Esophagus squamous epithelium (tissue), 5 donors: Measurements from ENCODE around the gene TRMT10B. TPM values are rescaled to one million over a fixed set of nuclear protein-coding genes. Genes with fewer than 3 reads are reported as not detected.
A peak's percentile ranks its signal among the peaks of the same experiment; 100 is the strongest.

Source experiments
- DNase-seq: peaks from one replicate; lab custom pipeline; 2025; lab: John Stamatoyannopoulos, UW
- H3K27ac ChIP-seq, 4 donors: fragments of 200-600 bp; sonication (generic); one replicate each; pipeline ENCODE4 v1.5.1; 2016 to 2019; ENCODE audit warnings: mild to moderate bottlenecking in 1 of 4
- H3K27me3 ChIP-seq, 4 donors: fragments of 200-600 bp; sonication (generic); 1 replicate in 3 of 4; 2 replicates in 1 of 4; pipeline versions ENCODE4 v1.5.1 to v1.6.0; 2017 to 2021; ENCODE audit warnings: antibody characterized with exemption in 1 of 4
- H3K36me3 ChIP-seq, 3 donors: fragments of 200-600 bp; sonication (generic); one replicate each; pipeline ENCODE4 v1.5.1; 2016 to 2019
- H3K4me1 ChIP-seq, 3 donors: fragments of 200-600 bp; sonication (generic); one replicate each; pipeline ENCODE4 v1.5.1; 2017 to 2019
- H3K4me3 ChIP-seq, 4 donors: fragments of 200-600 bp; sonication (generic); 1 replicate in 3 of 4; 2 replicates in 1 of 4; pipeline ENCODE4 v1.5.1; 2016 to 2019; ENCODE audit warnings: mild to moderate bottlenecking in 2 of 4, moderate library complexity in 1 of 4
- H3K9me3 ChIP-seq, 3 donors: fragments of 200-600 bp; sonication (generic); one replicate each; pipeline ENCODE4 v1.5.1; 2016 to 2019
- CTCF ChIP-seq, 6 experiments: fragments of 450-650 bp in 4 of 6; fragments of 200-600 bp in 2 of 6; sonication (generic) in 2 of 6; IDR thresholded peaks; one replicate each; pipeline ENCODE4 v1.5.1; 2016 to 2019; ENCODE audit warnings: antibody characterized with exemption in 6 of 6, mild to moderate bottlenecking in 4 of 6, moderate library complexity in 4 of 6
- POLR2A ChIP-seq, 4 donors: fragments of 450-650 bp; IDR thresholded peaks; one replicate each; pipeline ENCODE4 v1.6.1; 2017; ENCODE audit warnings: antibody characterized with exemption in 4 of 4, mild to moderate bottlenecking in 4 of 4, moderate library complexity in 3 of 4
- WGBS, 2 donors: methylation state at CpG; one replicate each; pipeline ENCODE4 v1.1.5; 2018; 5-methylcytosine and 5-hydroxymethylcytosine counted together
- intact Hi-C: fragments of 100-400 bp; cut with DNase I; formaldehyde crosslinking; loops from one replicate; pipeline ENCODE4 v1.15.0; 2022
- total RNA-seq, 4 donors: library from RNA; depleted of rRNA; stranded (reverse); fragments of >200 nt; gene quantifications; one replicate each; pipeline ENCODE4 v1.1.0, GENCODE V29; 2016
- donor health status: DM: yes; HTN: yes; CAD: no.

TRMT10B gene
- total RNA-seq, 4 donors from 2014 or later = 2.1 to 6.5 (median 3.0) TPM

GRCh38 chr9:37784616-37785483 lies 31.2 kb downstream of the TRMT10B start, which contains the start of gene EXOSC3:
Gene EXOSC3 (minus strand): TSS chr9:37785064. CDS start chr9:37785044, 20 bp downstream.
- H3K27me3 ChIP-seq = peaks cover 0 to 3% (median 0%) of the 10 kb centered on the region in 4 donors
- peaks cover 0 to 38% (median 0%) of the 10 kb centered on the region in 3 donors for H3K36me3 ChIP-seq
- TF ChIP-seq CTCF (IDR thresholded peaks at IDR 0.05) (peak in 2 of 6 experiments; percentile 23 to 24), POLR2A (IDR thresholded peaks at IDR 0.05) (peak in 2 of 4 donors; percentile 56 to 61)
- H3K9me3 ChIP-seq = no peaks in the 10 kb centered on the region
- peak within 1 kb of the TSS; percentile 72 to 95 (median 90) for H3K4me3 ChIP-seq
- intact Hi-C loops = no loop called here
- peak; percentile 45 for DNase-seq
- 0 to 10% methylated on average over 11 of the region's 73 CpGs for WGBS, 2 donors
- H3K4me1 ChIP-seq = peaks cover 3 to 32% (median 18%) of the 10 kb centered on the region in 3 donors
- peak within 1 kb of the TSS; percentile 79 to 88 (median 86) for H3K27ac ChIP-seq

GRCh38 chr9:37787059-37787458 lies 33.5 kb downstream of the TRMT10B start:
- Histone ChIP-seq H3K36me3 (peaks cover 0 to 26% (median 0%) of the 10 kb centered on the region in 3 donors), H3K4me3 (no peak overlapping the region), H3K27ac (no peak overlapping the region), H3K27me3 (peaks cover 0 to 3% (median 0%) of the 10 kb centered on the region in 4 donors), H3K9me3 (no peaks in the 10 kb centered on the region), H3K4me1 (peaks cover 3 to 31% (median 18%) of the 10 kb centered on the region in 3 donors)
- TF ChIP-seq POLR2A (IDR thresholded peaks at IDR 0.05) (no peak), CTCF (IDR thresholded peaks at IDR 0.05) (no peak)
- no peak for DNase-seq
- intact Hi-C loops = no loop called here
- WGBS, 2 donors = no CpG with 5 or more reads among the region's 45 CpGs

GRCh38 chr9:37788332-37788731 lies 34.7 kb downstream of the TRMT10B start:
- 70 to 84% methylated on average over 6 of the region's 6 CpGs for WGBS, 2 donors
- no peak for DNase-seq
- H3K4me1 ChIP-seq = peaks cover 3 to 18% (median 10%) of the 10 kb centered on the region in 3 donors
- H3K27me3 ChIP-seq = peaks cover 0 to 3% (median 0%) of the 10 kb centered on the region in 4 donors
- intact Hi-C loops = no loop called here
- H3K36me3 ChIP-seq = peaks cover 0 to 13% (median 0%) of the 10 kb centered on the region in 3 donors
- H3K27ac ChIP-seq = no peak overlapping the region
- H3K9me3 ChIP-seq = no peaks in the 10 kb centered on the region
- TF ChIP-seq CTCF (IDR thresholded peaks at IDR 0.05) = no peak
- TF ChIP-seq POLR2A (IDR thresholded peaks at IDR 0.05) = no peak
- no peak overlapping the region for H3K4me3 ChIP-seq

- WGBS, 2 donors = 92 to 100% methylated on average over 2 of the region's 2 CpGs
- DNase-seq = no peak
- Histone ChIP-seq H3K4me3 (no peak overlapping the region), H3K36me3 (peaks cover 0 to 10% (median 0%) of the 10 kb centered on the region in 3 donors), H3K27ac (no peak overlapping the region), H3K9me3 (no peaks in the 10 kb centered on the region), H3K27me3 (peaks cover 0 to 3% (median 0%) of the 10 kb centered on the region in 4 donors), H3K4me1 (peaks cover 0 to 7% (median 0%) of the 10 kb centered on the region in 3 donors)
- intact Hi-C loops = no loop called here
- TF ChIP-seq POLR2A (IDR thresholded peaks at IDR 0.05) (no peak), CTCF (IDR thresholded peaks at IDR 0.05) (no peak)
Measured at GRCh38 chr9:37790096-37790495, 36.5 kb downstream of the TRMT10B start.

- peaks cover 0 to 2% (median 0%) of the 10 kb centered on the region in 4 donors for H3K27me3 ChIP-seq
- no peaks in the 10 kb centered on the region for H3K4me1 ChIP-seq
- intact Hi-C loops = no loop called here
- no peak overlapping the region for H3K4me3 ChIP-seq
- TF ChIP-seq CTCF (IDR thresholded peaks at IDR 0.05) (no peak), POLR2A (IDR thresholded peaks at IDR 0.05) (no peak)
- H3K36me3 ChIP-seq = peaks cover 0 to 10% (median 0%) of the 10 kb centered on the region in 3 donors
- DNase-seq = no peak
- H3K9me3 ChIP-seq = no peaks in the 10 kb centered on the region
- WGBS, 2 donors = 89 to 92% methylated on average over 5 of the region's 5 CpGs
- no peak overlapping the region for H3K27ac ChIP-seq
Measured at GRCh38 chr9:37792122-37792521, 38.5 kb downstream of the TRMT10B start.
